ENCODE data around the gene TMEM151B.

- peak; percentile 94 for TF ChIP-seq CTCF (conservative IDR thresholded peaks at IDR 0.05; ENCODE audit: low read depth, low read length)
- no peak for TF ChIP-seq EZH2 (IDR thresholded peaks at IDR 0.05; ENCODE audit: borderline replicate concordance, low read depth, low read length, poor library complexity, severe bottlenecking)
Observed at GRCh38 chr6:44268095-44268628, 2.1 kb upstream of the TMEM151B start.
